Measurements from ENCODE around the gene EPHA7. TPM values are rescaled to one million over a fixed set of nuclear protein-coding genes. Genes with fewer than 3 reads are reported as not detected.

The EPHA7 gene
- polyA plus RNA-seq, 1 of the 3 experiments (the other 2 are of a cell fraction) = under 0.01 TPM

DNA sequence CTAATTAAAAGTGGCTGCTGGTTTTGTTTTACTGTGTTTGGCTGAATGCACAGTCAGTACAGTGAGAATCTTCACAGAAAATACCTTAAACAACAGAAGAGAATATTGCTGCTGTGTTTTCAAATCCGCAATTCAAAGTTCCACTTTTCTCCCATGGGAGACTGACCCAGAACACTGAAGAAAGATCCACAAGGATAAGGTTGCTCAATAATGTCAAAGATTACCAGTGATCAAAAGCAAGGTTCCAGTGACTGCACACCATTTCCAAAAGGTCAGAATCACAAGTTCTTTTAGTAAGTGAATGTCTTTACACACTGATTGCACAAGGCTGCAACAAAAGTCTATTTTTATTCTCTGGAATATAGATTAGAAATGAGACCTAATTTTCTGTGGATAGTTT is 82.3 kb downstream of the EPHA7 start:
- POLR2A ChIA-PET = no interaction called here
- no peak for DNase-seq
- Histone ChIP-seq H3K4me3 (ENCODE audit: low read depth in 2 of 2, low read length in 1 of 2) (no peak overlapping the region), H3K9ac (no peak overlapping the region), H4K20me1 (ENCODE audit: insufficient read depth) (no peaks in the 10 kb centered on the region), H3K27ac (ENCODE audit: low read depth in 2 of 2, low read length in 1 of 2) (no peak overlapping the region), H3F3A (replicated peaks; ENCODE audit: insufficient read depth) (no peaks in the 10 kb centered on the region), H3K9me2 (no peaks in the 10 kb centered on the region), H3K9me3 (no peaks in the 10 kb centered on the region), H3K79me2 (ENCODE audit: insufficient read depth) (no peaks in the 10 kb centered on the region), H3K36me3 (replicated peaks in 1 of 2; ENCODE audit: control insufficient read depth in 1 of 2, insufficient read depth in 2 of 2, low read length in 1 of 2) (no peaks in the 10 kb centered on the region), H3K27me3 (ENCODE audit: insufficient read depth) (no peaks in the 10 kb centered on the region), H3K4me2 (no peak overlapping the region), H3K4me1 (ENCODE audit: control insufficient read depth in 1 of 2, insufficient read depth in 2 of 2, low read depth in 1 of 2, low read length in 1 of 2) (no peaks in the 10 kb centered on the region), H2AFZ (ENCODE audit: low read depth) (no peak overlapping the region)
- WGBS (ENCODE audit: low lambda C conversion rate) = 28% methylated on average over 1 of the region's 1 CpG
- CTCF ChIA-PET = no interaction called here
- no peak for TF ChIP-seq TAF1 (IDR thresholded peaks at IDR 0.05; ENCODE audit: borderline replicate concordance, low read depth, low read length)

DNA sequence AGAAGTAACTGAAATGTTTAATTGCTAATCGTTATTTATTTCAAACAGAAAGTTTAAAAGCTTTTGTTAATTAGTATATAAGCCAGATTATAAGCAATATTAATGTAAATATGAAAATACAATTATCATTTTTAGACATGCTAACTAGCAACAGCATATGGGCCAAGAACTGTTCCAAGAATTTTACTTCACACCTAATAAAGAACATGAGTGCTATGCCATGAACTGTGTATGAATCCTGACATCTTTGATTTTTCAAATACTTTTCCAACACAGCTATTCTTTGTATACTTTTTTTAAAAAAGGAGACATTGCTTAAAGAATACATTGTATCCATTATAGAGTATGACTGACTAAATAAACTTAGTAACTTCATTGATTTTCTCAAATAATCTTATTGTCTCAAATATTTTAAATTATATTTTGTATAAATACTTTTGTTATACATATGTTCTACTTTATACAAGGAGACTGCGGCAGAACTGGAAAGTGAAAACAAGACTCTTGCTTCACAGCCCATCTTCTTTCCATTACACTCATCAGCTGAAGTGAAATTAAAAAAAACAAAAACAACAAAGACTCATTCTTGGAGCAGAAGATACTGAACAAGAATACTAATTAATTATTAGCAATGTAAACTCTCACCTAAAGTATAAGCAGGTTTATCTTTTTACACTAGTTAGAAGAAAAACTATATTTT is 89.9 kb downstream of the EPHA7 start:
- H3K79me2 ChIP-seq (ENCODE audit: insufficient read depth) = no peaks in the 10 kb centered on the region; the same call in 1 of the 2 replicates
- H4K20me1 ChIP-seq (ENCODE audit: insufficient read depth) = no peaks in the 10 kb centered on the region
- no peak overlapping the region for H3K4me2 ChIP-seq
- no peaks in the 10 kb centered on the region for H3F3A ChIP-seq (replicated peaks; ENCODE audit: insufficient read depth)
- TF ChIP-seq YY1 (IDR thresholded peaks at IDR 0.05; ENCODE audit: low read depth) (no peak), FOXM1 (IDR thresholded peaks at IDR 0.05; ENCODE audit: low read depth) (no peak), GABPA (IDR thresholded peaks at IDR 0.05; ENCODE audit: low read depth) (no peak), FOSL2 (IDR thresholded peaks at IDR 0.05; ENCODE audit: borderline replicate concordance, low read depth) (no peak), MEF2A (IDR thresholded peaks at IDR 0.05; ENCODE audit: borderline replicate concordance, low read depth) (no peak), GATA2 (CRISPR knock-in tag; IDR thresholded peaks at IDR 0.05) (no peak), JUND (IDR thresholded peaks at IDR 0.05) (no peak), SIN3A (IDR thresholded peaks at IDR 0.05; ENCODE audit: borderline replicate concordance, low read depth, low read length) (no peak), RXRA (IDR thresholded peaks at IDR 0.05; ENCODE audit: borderline replicate concordance, low read depth) (no peak), EP300 (IDR thresholded peaks at IDR 0.05; ENCODE audit: borderline replicate concordance in 1 of 2, low read depth in 1 of 2, low read length in 1 of 2) (no peak)
- TF ChIP-seq, protein P1, sequence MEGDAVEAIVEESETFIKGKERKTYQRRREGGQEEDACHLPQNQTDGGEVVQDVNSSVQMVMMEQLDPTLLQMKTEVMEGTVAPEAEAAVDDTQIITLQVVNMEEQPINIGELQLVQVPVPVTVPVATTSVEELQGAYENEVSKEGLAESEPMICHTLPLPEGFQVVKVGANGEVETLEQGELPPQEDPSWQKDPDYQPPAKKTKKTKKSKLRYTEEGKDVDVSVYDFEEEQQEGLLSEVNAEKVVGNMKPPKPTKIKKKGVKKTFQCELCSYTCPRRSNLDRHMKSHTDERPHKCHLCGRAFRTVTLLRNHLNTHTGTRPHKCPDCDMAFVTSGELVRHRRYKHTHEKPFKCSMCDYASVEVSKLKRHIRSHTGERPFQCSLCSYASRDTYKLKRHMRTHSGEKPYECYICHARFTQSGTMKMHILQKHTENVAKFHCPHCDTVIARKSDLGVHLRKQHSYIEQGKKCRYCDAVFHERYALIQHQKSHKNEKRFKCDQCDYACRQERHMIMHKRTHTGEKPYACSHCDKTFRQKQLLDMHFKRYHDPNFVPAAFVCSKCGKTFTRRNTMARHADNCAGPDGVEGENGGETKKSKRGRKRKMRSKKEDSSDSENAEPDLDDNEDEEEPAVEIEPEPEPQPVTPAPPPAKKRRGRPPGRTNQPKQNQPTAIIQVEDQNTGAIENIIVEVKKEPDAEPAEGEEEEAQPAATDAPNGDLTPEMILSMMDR (IDR thresholded peaks at IDR 0.05) = no peak
- TF ChIP-seq, protein P2, sequence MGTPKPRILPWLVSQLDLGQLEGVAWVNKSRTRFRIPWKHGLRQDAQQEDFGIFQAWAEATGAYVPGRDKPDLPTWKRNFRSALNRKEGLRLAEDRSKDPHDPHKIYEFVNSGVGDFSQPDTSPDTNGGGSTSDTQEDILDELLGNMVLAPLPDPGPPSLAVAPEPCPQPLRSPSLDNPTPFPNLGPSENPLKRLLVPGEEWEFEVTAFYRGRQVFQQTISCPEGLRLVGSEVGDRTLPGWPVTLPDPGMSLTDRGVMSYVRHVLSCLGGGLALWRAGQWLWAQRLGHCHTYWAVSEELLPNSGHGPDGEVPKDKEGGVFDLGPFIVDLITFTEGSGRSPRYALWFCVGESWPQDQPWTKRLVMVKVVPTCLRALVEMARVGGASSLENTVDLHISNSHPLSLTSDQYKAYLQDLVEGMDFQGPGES (IDR thresholded peaks at IDR 0.05; ENCODE audit: low read depth, low read length) = no peak
- TF ChIP-seq, protein P3, sequence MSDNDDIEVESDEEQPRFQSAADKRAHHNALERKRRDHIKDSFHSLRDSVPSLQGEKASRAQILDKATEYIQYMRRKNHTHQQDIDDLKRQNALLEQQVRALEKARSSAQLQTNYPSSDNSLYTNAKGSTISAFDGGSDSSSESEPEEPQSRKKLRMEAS (IDR thresholded peaks at IDR 0.05; ENCODE audit: low read depth) = no peak
- no peaks in the 10 kb centered on the region for H3K9me3 ChIP-seq
- POLR2A ChIA-PET = no interaction called here
- no peaks in the 10 kb centered on the region for H3K27me3 ChIP-seq (ENCODE audit: insufficient read depth)
- no peak overlapping the region; the same call in 1 of the 2 replicates for H2AFZ ChIP-seq (ENCODE audit: low read depth)
- no peaks in the 10 kb centered on the region for H3K36me3 ChIP-seq (replicated peaks in 1 of 2; ENCODE audit: control insufficient read depth in 1 of 2, insufficient read depth in 2 of 2, low read length in 1 of 2)
- no peaks in the 10 kb centered on the region for H3K9me2 ChIP-seq
- CTCF ChIA-PET = no interaction called here
- no peak for DNase-seq
- H3K9ac ChIP-seq = no peak overlapping the region
- no peaks in the 10 kb centered on the region for H3K4me1 ChIP-seq (ENCODE audit: control insufficient read depth in 1 of 2, insufficient read depth in 2 of 2, low read depth in 1 of 2, low read length in 1 of 2)
- no peak overlapping the region for H3K27ac ChIP-seq (ENCODE audit: low read depth in 2 of 2, low read length in 1 of 2)
- no peak overlapping the region for H3K4me3 ChIP-seq (ENCODE audit: low read depth in 2 of 2, low read length in 1 of 2)
- 33% methylated on average over 2 of the region's 2 CpGs for WGBS (ENCODE audit: low lambda C conversion rate)

Measured in SK-N-SH (cell line).